Peyer's patch (tissue), 4 donors: ENCODE data around the gene TMEM229B.

Experiments
- CTCF ChIP-seq, 6 experiments: fragments of 450-650 bp in 4 of 6; fragments of 200-600 bp in 2 of 6; sonication (generic) in 1 of 6; IDR thresholded peaks; one replicate each; pipeline ENCODE4 v1.5.1; 2017 to 2019; ENCODE audit warnings: antibody characterized with exemption in 6 of 6, mild to moderate bottlenecking in 3 of 6, moderate library complexity in 1 of 6
- POLR2A ChIP-seq, 2 donors: fragments of 450-650 bp; IDR thresholded peaks; one replicate each; pipeline ENCODE4 v1.5.1; 2017; ENCODE audit warnings: antibody characterized with exemption in 2 of 2, mild to moderate bottlenecking in 2 of 2, moderate library complexity in 2 of 2

GRCh38 chr14:67505254-67505653 lies 16.7 kb upstream of the TMEM229B start:
- TF ChIP-seq CTCF (IDR thresholded peaks at IDR 0.05) (no peak), POLR2A (IDR thresholded peaks at IDR 0.05) (no peak)
